ENCODE data around the gene THAP8. TPM values are rescaled to one million over a fixed set of nuclear protein-coding genes. Genes with fewer than 3 reads are reported as not detected.
A peak's percentile ranks its signal among the peaks of the same experiment; 100 is the strongest.

THAP8 gene
- total RNA-seq, 1 experiment from 2014 or later, result 4.0 TPM

- intact Hi-C loops (cut with micrococcal nuclease), result no loop called here
- H3K4me3 Mint-ChIP-seq (ENCODE audit: unreplicated experiment), result no peak overlapping the region
- POLR2A ChIA-PET, result no interaction called here
Observed at GRCh38 chr19:36006955-36007354, 47.1 kb downstream of the THAP8 start.

GRCh38 chr19:36003284-36003683, 50.8 kb downstream of the THAP8 start:
- intact Hi-C loops (cut with micrococcal nuclease), result no loop called here
- Mint-ChIP-seq H3K27ac (ENCODE audit: low read depth, unreplicated experiment) (no peak overlapping the region), H3K4me1 (ENCODE audit: insufficient read depth, unreplicated experiment) (peaks cover 6% of the 10 kb centered on the region), H3K4me3 (ENCODE audit: unreplicated experiment) (no peak overlapping the region), H3K36me3 (ENCODE audit: insufficient read depth, unreplicated experiment) (peaks cover 21% of the 10 kb centered on the region), H3K27me3 (ENCODE audit: insufficient read depth, unreplicated experiment) (no peaks in the 10 kb centered on the region), H3K9me3 (ENCODE audit: unreplicated experiment) (no peaks in the 10 kb centered on the region)
- no peak for TF ChIP-seq CTCF (IDR thresholded peaks at IDR 0.05; ENCODE audit: unreplicated experiment)
- CTCF ChIA-PET, result interaction anchor here (0.6 to 0.7 kb wide), 2 partner anchors 10 to 60 kb away, joined by 3 to 4 read pairs; no protein-coding TSS in a partner anchor
- no peak for DNase-seq (ENCODE audit: unreplicated experiment)
- no TSS peak for BruUV-seq (replicated peaks)
- POLR2A ChIA-PET, result interaction anchor here (0.6 to 1.5 kb wide), 2 partner anchors 11 to 390 kb away, joined by 3 to 5 read pairs; partner anchors contain the start of genes ALKBH6 and HAUS5

More at GRCh38 chr19:36006955-36007354, 47.1 kb downstream of the THAP8 start:
- Mint-ChIP-seq H3K36me3 (ENCODE audit: insufficient read depth, unreplicated experiment) (peaks cover 1% of the 10 kb centered on the region), H3K4me1 (ENCODE audit: insufficient read depth, unreplicated experiment) (peaks cover 10% of the 10 kb centered on the region), H3K27me3 (ENCODE audit: insufficient read depth, unreplicated experiment) (no peaks in the 10 kb centered on the region), H3K27ac (ENCODE audit: low read depth, unreplicated experiment) (no peak overlapping the region), H3K9me3 (ENCODE audit: unreplicated experiment) (no peaks in the 10 kb centered on the region)
- CTCF ChIA-PET, result no interaction called here
- no TSS peak for BruUV-seq (replicated peaks)
- no peak for TF ChIP-seq CTCF (IDR thresholded peaks at IDR 0.05; ENCODE audit: unreplicated experiment)
- DNase-seq (ENCODE audit: unreplicated experiment), result no peak

- intact Hi-C loops (cut with micrococcal nuclease), result no loop called here
- no peaks in the 10 kb centered on the region for H3K27me3 Mint-ChIP-seq (ENCODE audit: insufficient read depth, unreplicated experiment)
- ChIA-PET CTCF (no interaction called here), POLR2A (no interaction called here)
- TF ChIP-seq CTCF (IDR thresholded peaks at IDR 0.05; ENCODE audit: unreplicated experiment), result no peak
- H3K36me3 Mint-ChIP-seq (ENCODE audit: insufficient read depth, unreplicated experiment), result peaks cover 29% of the 10 kb centered on the region
- no peak overlapping the region for H3K4me3 Mint-ChIP-seq (ENCODE audit: unreplicated experiment)
- no peak overlapping the region for H3K27ac Mint-ChIP-seq (ENCODE audit: low read depth, unreplicated experiment)
- H3K9me3 Mint-ChIP-seq (ENCODE audit: unreplicated experiment), result no peaks in the 10 kb centered on the region
- BruUV-seq (replicated peaks), result no TSS peak
- H3K4me1 Mint-ChIP-seq (ENCODE audit: insufficient read depth, unreplicated experiment), result peaks cover 8% of the 10 kb centered on the region
- no peak for DNase-seq (ENCODE audit: unreplicated experiment)
Observed at GRCh38 chr19:36001605-36002004, 52.5 kb downstream of the THAP8 start.

- CTCF ChIA-PET, result interaction anchor here (0.7 to 1.6 kb wide), 4 partner anchors 9 to 182 kb away, joined by 3 to 4 read pairs (median 3); no protein-coding TSS in a partner anchor
- no peak overlapping the region for H3K27ac Mint-ChIP-seq (ENCODE audit: low read depth, unreplicated experiment)
- POLR2A ChIA-PET, result interaction anchor here (1.7 to 2.4 kb wide), 2 partner anchors 12 to 17 kb away, joined by 10 to 12 read pairs; partner anchors contain the start of genes ALKBH6 and SYNE4
- H3K4me1 Mint-ChIP-seq (ENCODE audit: insufficient read depth, unreplicated experiment), result peaks cover 21% of the 10 kb centered on the region
- H3K27me3 Mint-ChIP-seq (ENCODE audit: insufficient read depth, unreplicated experiment), result no peaks in the 10 kb centered on the region
- peaks cover 38% of the 10 kb centered on the region for H3K36me3 Mint-ChIP-seq (ENCODE audit: insufficient read depth, unreplicated experiment)
- intact Hi-C loops (cut with micrococcal nuclease), result no loop called here
- no peak for DNase-seq (ENCODE audit: unreplicated experiment)
- peak overlapping the region; percentile 86 for H3K4me3 Mint-ChIP-seq (ENCODE audit: unreplicated experiment)
- BruUV-seq (replicated peaks), result no TSS peak
- no peaks in the 10 kb centered on the region for H3K9me3 Mint-ChIP-seq (ENCODE audit: unreplicated experiment)
- no peak for TF ChIP-seq CTCF (IDR thresholded peaks at IDR 0.05; ENCODE audit: unreplicated experiment)
Observed at GRCh38 chr19:35996777-35997176, 57.3 kb downstream of the THAP8 start.

Measured in MCF 10A (cell line).